ENCODE data around the gene JMJD1C.

The JMJD1C gene

DNA sequence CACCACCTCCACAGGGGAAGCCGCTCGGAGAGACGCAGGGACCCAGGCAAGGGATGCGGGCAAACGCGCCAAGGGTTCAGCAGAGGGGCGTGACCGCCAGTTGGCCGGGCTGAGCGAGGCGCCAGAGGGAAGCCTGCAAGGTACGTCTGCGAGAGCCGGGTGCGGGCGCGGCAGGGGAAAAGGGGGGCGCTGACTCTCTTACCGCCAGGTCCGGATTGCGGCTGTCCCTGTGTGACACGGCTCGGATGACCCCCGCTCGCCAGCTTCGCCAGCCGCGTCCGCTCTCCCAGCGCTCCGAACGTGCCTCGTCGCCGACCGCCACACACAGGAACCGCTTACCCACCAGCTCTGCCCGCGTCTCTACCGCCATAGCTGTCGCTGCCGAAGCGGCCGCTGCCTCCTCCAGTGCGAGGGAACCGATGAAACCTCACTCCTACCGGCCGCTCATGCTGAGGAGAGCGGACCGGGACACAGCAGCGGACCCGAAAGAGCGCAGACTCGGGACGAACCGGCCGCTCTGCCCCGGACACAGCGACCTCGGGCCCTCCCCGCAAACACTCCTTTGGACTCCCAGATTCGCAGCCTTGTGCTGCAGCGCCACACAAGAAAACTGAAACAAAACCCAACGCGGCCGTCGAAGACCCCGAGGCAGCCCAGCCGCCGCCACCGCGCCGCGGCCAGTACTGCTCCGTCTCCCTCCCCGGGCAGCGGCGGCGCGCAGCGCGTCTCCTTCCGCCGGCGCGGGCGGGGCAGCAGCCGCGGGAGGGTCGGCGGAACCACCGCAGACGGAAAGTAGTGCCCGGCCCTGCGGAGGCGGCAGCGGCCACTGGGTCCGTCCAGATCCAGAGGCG lies at the start of gene JMJD1C (continued):
- peak; percentile 90 for TF ChIP-seq ZBTB48 (tag by site-specific recombination; IDR thresholded peaks at IDR 0.05)
- no peak for TF ChIP-seq ZNF423 (tag by site-specific recombination; IDR thresholded peaks at IDR 0.05)
- no peak for TF ChIP-seq KLF7 (tag by site-specific recombination; IDR thresholded peaks at IDR 0.05; ENCODE audit: borderline replicate concordance)
- no peak for TF ChIP-seq ZNF274 (IDR thresholded peaks at IDR 0.05; ENCODE audit: low read length)
- no peak for TF ChIP-seq ZNF274 (tag by site-specific recombination; IDR thresholded peaks at IDR 0.05; ENCODE audit: borderline replicate concordance)

DNA sequence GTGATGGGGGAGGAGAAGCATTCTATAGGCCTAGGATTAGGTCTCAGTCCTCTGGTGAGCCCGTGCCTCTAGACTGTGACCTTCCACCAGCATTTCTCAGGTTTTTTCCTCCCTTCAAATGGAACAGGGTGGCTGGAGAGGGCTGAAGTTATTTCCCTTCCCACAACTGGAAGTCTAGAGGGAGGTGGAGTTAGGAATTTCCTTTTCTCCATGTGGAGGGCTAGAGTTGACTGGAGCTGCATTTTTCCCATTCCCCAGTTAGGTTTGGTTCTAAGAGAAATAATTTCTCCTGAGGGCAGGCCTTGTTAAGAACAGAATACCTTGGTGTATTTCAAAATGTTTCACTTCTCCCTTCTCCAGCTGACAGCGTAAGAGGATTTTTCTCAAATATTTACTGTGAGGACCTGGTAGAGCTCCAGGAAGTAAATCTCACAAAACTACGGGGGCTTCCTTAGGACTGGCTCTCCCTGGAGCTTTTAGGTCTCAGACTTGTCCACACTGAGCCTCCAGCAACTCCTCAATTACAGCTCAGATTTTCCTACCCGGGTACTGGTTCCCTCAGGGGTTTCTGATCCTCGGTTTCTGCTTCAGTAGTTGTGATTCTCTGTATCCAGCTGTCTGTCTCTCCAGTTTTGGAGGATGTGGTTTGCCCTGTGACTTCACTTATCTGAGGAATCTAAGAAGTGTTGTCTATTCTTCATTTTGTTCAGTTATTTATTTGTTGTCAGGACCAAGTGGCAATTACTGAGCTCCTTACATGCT lies 49.4 kb upstream of the JMJD1C start:
- H3K27ac ChIP-seq (ENCODE audit: extremely low read depth, low read depth, low read length), result no peak overlapping the region; the same call in 1 of the 2 replicates

DNA sequence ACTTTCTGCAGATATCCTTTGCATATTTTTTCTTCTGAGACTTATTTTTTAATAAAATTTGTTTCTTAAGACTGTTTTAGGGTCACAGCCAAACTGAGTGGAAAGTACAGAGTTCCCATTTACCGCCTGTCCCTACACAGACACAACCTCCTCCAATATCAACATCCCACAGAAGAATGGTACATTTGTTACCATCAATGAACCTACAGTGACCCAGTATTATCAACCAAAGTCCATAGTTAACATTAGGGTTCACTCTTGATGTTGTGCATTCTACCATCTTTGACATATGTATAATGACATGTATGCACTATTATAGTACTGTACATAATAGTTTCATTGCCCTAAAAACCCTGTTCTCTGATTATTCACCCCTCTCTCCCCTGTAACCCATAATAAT lies 40.8 kb upstream of the JMJD1C start:
- Histone ChIP-seq H3K4me1 (ENCODE audit: control insufficient read depth, insufficient read depth, low read length) (peaks cover 7% of the 10 kb centered on the region; the same call in 1 of the 2 replicates), H3K4me3 (ENCODE audit: low read depth, low read length) (no peak overlapping the region), H3K9me3 (ENCODE audit: control insufficient read depth, insufficient read depth, low read depth, low read length) (no peaks in the 10 kb centered on the region), H3K27ac (ENCODE audit: extremely low read depth, low read depth, low read length) (no peak overlapping the region), H3K36me3 (ENCODE audit: control insufficient read depth in 2 of 2, insufficient read depth in 1 of 2, low read length in 2 of 2) (no peaks in the 10 kb centered on the region; a peak in 1 of 3 replicates)
- ChIA-PET POLR2A (no interaction called here), CTCF (interaction anchor here (0.7 kb wide), 1 partner anchor 45 kb away, joined by 3 read pairs; no protein-coding TSS in a partner anchor)
- no peak for TF ChIP-seq ZNF473 (tag by site-specific recombination; IDR thresholded peaks at IDR 0.05)
- TF ChIP-seq ZNF548 (tag by site-specific recombination; IDR thresholded peaks at IDR 0.05), result no peak
- no peak for TF ChIP-seq TCF7L2 (IDR thresholded peaks at IDR 0.05; ENCODE audit: borderline replicate concordance, low read depth, low read length)
- TF ChIP-seq ZNF416 (tag by site-specific recombination; IDR thresholded peaks at IDR 0.05), result no peak
- no peak for TF ChIP-seq ZNF223 (tag by site-specific recombination; IDR thresholded peaks at IDR 0.05)

More for the DNA sequence above, 49.4 kb upstream of the JMJD1C start:
- Histone ChIP-seq H3K36me3 (ENCODE audit: control insufficient read depth in 2 of 2, insufficient read depth in 1 of 2, low read length in 2 of 2) (no peaks in the 10 kb centered on the region; a peak in 1 of 3 replicates), H3K4me3 (ENCODE audit: low read depth, low read length) (no peak overlapping the region), H3K4me1 (ENCODE audit: control insufficient read depth, insufficient read depth, low read length) (peaks cover 19% of the 10 kb centered on the region), H3K9me3 (ENCODE audit: control insufficient read depth, insufficient read depth, low read depth, low read length) (peaks cover 3% of the 10 kb centered on the region; the same call in 1 of the 2 replicates)
- CTCF ChIA-PET, result interaction anchor here (0.6 to 1.6 kb wide), 8 partner anchors 10 to 205 kb away, joined by 3 to 7 read pairs (median 4); no protein-coding TSS in a partner anchor
- TF ChIP-seq ZNF843 (tag by site-specific recombination; IDR thresholded peaks at IDR 0.05) (no peak), SP7 (tag by site-specific recombination; IDR thresholded peaks at IDR 0.05) (no peak), ZNF138 (tag by site-specific recombination; IDR thresholded peaks at IDR 0.05; ENCODE audit: borderline replicate concordance) (no peak), ZNF394 (tag by site-specific recombination; IDR thresholded peaks at IDR 0.05; ENCODE audit: borderline replicate concordance) (no peak), ZNF660 (tag by site-specific recombination; IDR thresholded peaks at IDR 0.05) (no peak)
- POLR2A ChIA-PET, result interaction anchor here (1.1 to 1.5 kb wide), 3 partner anchors 50 to 246 kb away, joined by 3 to 8 read pairs (median 4); partner anchors contain the start of gene JMJD1C

DNA sequence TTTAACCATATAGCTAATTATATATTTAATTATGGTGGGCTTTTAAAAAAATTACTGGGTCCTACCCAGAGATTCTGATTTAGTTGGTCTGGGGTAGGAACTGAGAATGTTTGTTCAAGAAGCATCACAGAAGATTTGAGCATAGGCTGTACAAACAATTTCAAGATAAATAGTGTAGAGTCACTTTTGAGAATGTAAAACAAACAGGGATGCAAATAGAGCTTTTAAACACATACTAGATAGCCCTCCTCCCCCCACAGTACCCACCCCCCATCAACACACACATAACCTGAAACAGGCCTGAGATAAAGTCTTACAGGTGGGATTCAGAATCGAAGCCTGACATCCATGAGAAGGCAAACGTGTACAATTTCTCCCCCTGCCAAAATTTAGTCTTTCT lies 39.8 kb upstream of the JMJD1C start:
- POLR2A ChIA-PET, result interaction anchor here (0.7 to 1.2 kb wide), 3 partner anchors 16 to 687 kb away, joined by 3 to 4 read pairs (median 4); partner anchors contain the start of gene REEP3
- Histone ChIP-seq H3K36me3 (ENCODE audit: control insufficient read depth in 2 of 2, insufficient read depth in 1 of 2, low read length in 2 of 2) (no peaks in the 10 kb centered on the region; a peak in 1 of 3 replicates), H3K4me1 (ENCODE audit: control insufficient read depth, insufficient read depth, low read length) (peaks cover 7% of the 10 kb centered on the region; the same call in 1 of the 2 replicates), H3K27ac (ENCODE audit: extremely low read depth, low read depth, low read length) (no peak overlapping the region), H3K4me3 (ENCODE audit: low read depth, low read length) (no peak overlapping the region), H3K9me3 (ENCODE audit: control insufficient read depth, insufficient read depth, low read depth, low read length) (no peaks in the 10 kb centered on the region)
- CTCF ChIA-PET, result interaction anchor here (0.9 to 1.7 kb wide), 4 partner anchors 9 to 262 kb away, joined by 3 to 7 read pairs (median 4); no protein-coding TSS in a partner anchor
- TF ChIP-seq, protein P1, sequence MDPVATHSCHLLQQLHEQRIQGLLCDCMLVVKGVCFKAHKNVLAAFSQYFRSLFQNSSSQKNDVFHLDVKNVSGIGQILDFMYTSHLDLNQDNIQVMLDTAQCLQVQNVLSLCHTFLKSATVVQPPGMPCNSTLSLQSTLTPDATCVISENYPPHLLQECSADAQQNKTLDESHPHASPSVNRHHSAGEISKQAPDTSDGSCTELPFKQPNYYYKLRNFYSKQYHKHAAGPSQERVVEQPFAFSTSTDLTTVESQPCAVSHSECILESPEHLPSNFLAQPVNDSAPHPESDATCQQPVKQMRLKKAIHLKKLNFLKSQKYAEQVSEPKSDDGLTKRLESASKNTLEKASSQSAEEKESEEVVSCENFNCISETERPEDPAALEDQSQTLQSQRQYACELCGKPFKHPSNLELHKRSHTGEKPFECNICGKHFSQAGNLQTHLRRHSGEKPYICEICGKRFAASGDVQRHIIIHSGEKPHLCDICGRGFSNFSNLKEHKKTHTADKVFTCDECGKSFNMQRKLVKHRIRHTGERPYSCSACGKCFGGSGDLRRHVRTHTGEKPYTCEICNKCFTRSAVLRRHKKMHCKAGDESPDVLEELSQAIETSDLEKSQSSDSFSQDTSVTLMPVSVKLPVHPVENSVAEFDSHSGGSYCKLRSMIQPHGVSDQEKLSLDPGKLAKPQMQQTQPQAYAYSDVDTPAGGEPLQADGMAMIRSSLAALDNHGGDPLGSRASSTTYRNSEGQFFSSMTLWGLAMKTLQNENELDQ (tag by site-specific recombination; IDR thresholded peaks at IDR 0.05; ENCODE audit: low read depth), result no peak
- TF ChIP-seq ZNF501 (tag by site-specific recombination; IDR thresholded peaks at IDR 0.05) (no peak), ZNF433 (tag by site-specific recombination; IDR thresholded peaks at IDR 0.05; ENCODE audit: low read depth) (no peak), ZNF292 (tag by site-specific recombination; IDR thresholded peaks at IDR 0.05; ENCODE audit: borderline replicate concordance, low read depth) (no peak), ZNF121 (tag by site-specific recombination; IDR thresholded peaks at IDR 0.05) (no peak), ZSCAN23 (tag by site-specific recombination; IDR thresholded peaks at IDR 0.05) (no peak), ZNF133 (tag by site-specific recombination; IDR thresholded peaks at IDR 0.05) (no peak)
- TF ChIP-seq, protein P2, sequence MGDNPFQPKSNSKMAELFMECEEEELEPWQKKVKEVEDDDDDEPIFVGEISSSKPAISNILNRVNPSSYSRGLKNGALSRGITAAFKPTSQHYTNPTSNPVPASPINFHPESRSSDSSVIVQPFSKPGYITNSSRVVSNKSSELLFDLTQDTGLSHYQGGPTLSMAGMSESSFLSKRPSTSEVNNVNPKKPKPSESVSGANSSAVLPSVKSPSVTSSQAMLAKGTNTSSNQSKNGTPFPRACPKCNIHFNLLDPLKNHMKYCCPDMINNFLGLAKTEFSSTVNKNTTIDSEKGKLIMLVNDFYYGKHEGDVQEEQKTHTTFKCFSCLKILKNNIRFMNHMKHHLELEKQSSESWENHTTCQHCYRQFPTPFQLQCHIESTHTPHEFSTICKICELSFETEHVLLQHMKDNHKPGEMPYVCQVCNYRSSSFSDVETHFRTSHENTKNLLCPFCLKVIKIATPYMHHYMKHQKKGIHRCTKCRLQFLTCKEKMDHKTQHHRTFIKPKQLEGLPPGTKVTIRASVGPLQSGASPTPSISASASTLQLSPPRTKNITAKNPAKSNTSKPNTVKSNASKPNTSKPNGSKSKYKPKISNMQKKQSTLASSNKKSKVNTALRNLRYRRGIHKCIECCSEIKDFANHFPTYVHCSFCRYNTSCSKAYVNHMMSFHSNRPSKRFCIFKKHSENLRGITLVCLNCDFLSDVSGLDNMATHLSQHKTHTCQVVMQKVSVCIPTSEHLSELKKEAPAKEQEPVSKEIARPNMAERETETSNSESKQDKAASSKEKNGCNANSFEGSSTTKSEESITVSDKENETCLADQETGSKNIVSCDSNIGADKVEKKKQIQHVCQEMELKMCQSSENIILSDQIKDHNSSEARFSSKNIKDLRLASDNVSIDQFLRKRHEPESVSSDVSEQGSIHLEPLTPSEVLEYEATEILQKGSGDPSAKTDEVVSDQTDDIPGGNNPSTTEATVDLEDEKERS (tag by site-specific recombination; IDR thresholded peaks at IDR 0.05), result no peak

All from HEK293 (cell line).